ENCODE data around the gene NPAT.

The NPAT gene

GRCh38 chr11:108239076-108239475 is 16.6 kb upstream of the NPAT start:
- TF ChIP-seq CTCF (IDR thresholded peaks at IDR 0.05): no peak

GRCh38 chr11:108237058-108237481 is 14.6 kb upstream of the NPAT start:
- TF ChIP-seq CTCF (IDR thresholded peaks at IDR 0.05): no peak

GRCh38 chr11:108235633-108236032 is 13.2 kb upstream of the NPAT start:
- TF ChIP-seq CTCF (IDR thresholded peaks at IDR 0.05): no peak

GRCh38 chr11:108235192-108235591 is 12.8 kb upstream of the NPAT start:
- no peak for TF ChIP-seq CTCF (IDR thresholded peaks at IDR 0.05)

GRCh38 chr11:108233277-108233945 is 11.0 kb upstream of the NPAT start:
- no peak for TF ChIP-seq CTCF (IDR thresholded peaks at IDR 0.05)

GRCh38 chr11:108228251-108228650 is 5.8 kb upstream of the NPAT start:
- no peak for TF ChIP-seq CTCF (IDR thresholded peaks at IDR 0.05)

GRCh38 chr11:108226036-108226435 is 3.6 kb upstream of the NPAT start:
- TF ChIP-seq CTCF (IDR thresholded peaks at IDR 0.05): no peak

Data from LNCAP (cell line).